ENCODE data around the gene CAMKK1.
A peak's percentile ranks its signal among the peaks of the same experiment; 100 is the strongest.

The CAMKK1 gene

GRCh38 chr17:3896108-3896967 is 3.5 kb upstream of the CAMKK1 start:
- peaks cover 7% of the 10 kb centered on the region; the same call in 1 of the 2 replicates for H3K4me1 ChIP-seq (ENCODE audit: control insufficient read depth, insufficient read depth, low read length)

DNA sequence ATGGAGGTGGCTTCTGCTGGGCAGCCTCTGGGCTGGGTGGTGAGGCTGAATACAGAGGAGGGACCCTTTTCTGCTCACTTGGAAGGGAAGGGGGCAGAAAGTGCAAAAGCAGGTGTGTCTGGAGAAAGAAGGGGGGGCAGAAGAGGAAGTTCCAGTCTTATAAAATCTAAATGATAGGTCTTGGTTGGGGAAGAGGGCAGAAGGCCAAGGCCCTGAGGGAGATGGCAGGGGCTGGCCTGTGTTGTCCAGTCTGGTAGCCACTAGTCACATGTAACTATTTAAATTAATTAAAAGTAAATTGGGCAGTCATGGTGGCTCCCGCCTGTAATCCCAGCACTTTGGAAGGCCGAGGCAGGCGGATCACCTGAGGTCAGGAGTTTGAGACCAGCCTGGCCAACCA is 2.5 kb upstream of the CAMKK1 start:
- Histone ChIP-seq H3K9me3 (ENCODE audit: control insufficient read depth, insufficient read depth, low read length) (no peaks in the 10 kb centered on the region), H3K27ac (ENCODE audit: low read length) (no peak overlapping the region), H3K4me1 (ENCODE audit: control insufficient read depth, insufficient read depth, low read length) (peaks cover 11% of the 10 kb centered on the region), H3K4me3 (ENCODE audit: low read length) (no peak overlapping the region), H3K36me3 (ENCODE audit: control insufficient read depth, insufficient read depth, low read length) (no peaks in the 10 kb centered on the region), H3K27me3 (ENCODE audit: control insufficient read depth, insufficient read depth, low read length) (no peaks in the 10 kb centered on the region)
- WGBS (ENCODE audit: insufficient coverage, insufficient read length) = no CpG with 5 or more reads among the region's 3 CpGs
- DNase-seq (ENCODE audit: low read depth, low spot score) = no peak

More at GRCh38 chr17:3896108-3896967, 3.5 kb upstream of the CAMKK1 start:
- Histone ChIP-seq H3K9me3 (ENCODE audit: control insufficient read depth, insufficient read depth, low read length) (no peaks in the 10 kb centered on the region), H3K4me3 (ENCODE audit: low read length) (no peak overlapping the region), H3K27me3 (ENCODE audit: control insufficient read depth, insufficient read depth, low read length) (no peaks in the 10 kb centered on the region), H3K36me3 (ENCODE audit: control insufficient read depth, insufficient read depth, low read length) (no peaks in the 10 kb centered on the region), H3K27ac (ENCODE audit: low read length) (no peak overlapping the region)
- DNase-seq (ENCODE audit: low read depth, low spot score) = no peak
- no CpG with 5 or more reads among the region's 15 CpGs for WGBS (ENCODE audit: insufficient coverage, insufficient read length)

GRCh38 chr17:3894911-3895343 is 2.1 kb upstream of the CAMKK1 start:
- H3K27me3 ChIP-seq (ENCODE audit: control insufficient read depth, insufficient read depth, low read length) = no peaks in the 10 kb centered on the region
- H3K4me1 ChIP-seq (ENCODE audit: control insufficient read depth, insufficient read depth, low read length) = peaks cover 13% of the 10 kb centered on the region
- DNase-seq (ENCODE audit: low read depth, low spot score) = no peak
- no CpG with 5 or more reads among the region's 2 CpGs for WGBS (ENCODE audit: insufficient coverage, insufficient read length)
- no peaks in the 10 kb centered on the region for H3K36me3 ChIP-seq (ENCODE audit: control insufficient read depth, insufficient read depth, low read length)
- H3K4me3 ChIP-seq (ENCODE audit: low read length) = no peak overlapping the region
- H3K27ac ChIP-seq (ENCODE audit: low read length) = no peak overlapping the region
- H3K9me3 ChIP-seq (ENCODE audit: control insufficient read depth, insufficient read depth, low read length) = no peaks in the 10 kb centered on the region

GRCh38 chr17:3894188-3894587 is 1.3 kb upstream of the CAMKK1 start:
- WGBS (ENCODE audit: insufficient coverage, insufficient read length) = no CpG with 5 or more reads among the region's 5 CpGs
- DNase-seq (ENCODE audit: low read depth, low spot score) = no peak
- H3K4me1 ChIP-seq (ENCODE audit: control insufficient read depth, insufficient read depth, low read length) = peaks cover 13% of the 10 kb centered on the region
- no peak overlapping the region for H3K4me3 ChIP-seq (ENCODE audit: low read length)
- H3K9me3 ChIP-seq (ENCODE audit: control insufficient read depth, insufficient read depth, low read length) = no peaks in the 10 kb centered on the region
- H3K27me3 ChIP-seq (ENCODE audit: control insufficient read depth, insufficient read depth, low read length) = no peaks in the 10 kb centered on the region
- no peak overlapping the region for H3K27ac ChIP-seq (ENCODE audit: low read length)
- no peaks in the 10 kb centered on the region for H3K36me3 ChIP-seq (ENCODE audit: control insufficient read depth, insufficient read depth, low read length)

DNA sequence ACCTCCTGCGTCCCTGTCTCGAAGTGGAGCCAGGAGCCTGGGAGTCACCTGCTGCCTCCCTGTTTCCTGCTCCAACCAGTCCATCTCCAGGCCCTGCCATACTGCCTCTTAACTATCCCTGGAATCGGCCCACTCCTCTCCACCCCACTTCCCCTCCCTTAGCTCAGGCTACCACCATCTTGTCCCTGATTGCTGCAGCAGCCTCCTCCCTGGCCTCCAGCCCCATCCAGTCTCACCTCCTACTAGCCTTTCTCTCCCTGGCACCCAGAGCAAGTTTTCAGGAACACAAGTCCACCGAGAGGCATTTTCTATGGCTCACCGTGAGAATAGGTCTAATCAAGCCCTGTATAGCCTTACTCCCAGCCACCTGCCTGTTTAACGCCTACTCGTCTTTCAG is 865 bp upstream of the CAMKK1 start:
- WGBS (ENCODE audit: insufficient coverage, insufficient read length) = no CpG with 5 or more reads among the region's 7 CpGs
- H3K27ac ChIP-seq (ENCODE audit: low read length) = no peak overlapping the region
- no peaks in the 10 kb centered on the region for H3K36me3 ChIP-seq (ENCODE audit: control insufficient read depth, insufficient read depth, low read length)
- no peak for DNase-seq (ENCODE audit: low read depth, low spot score)
- H3K27me3 ChIP-seq (ENCODE audit: control insufficient read depth, insufficient read depth, low read length) = no peaks in the 10 kb centered on the region
- H3K4me3 ChIP-seq (ENCODE audit: low read length) = peak overlapping the region; percentile 65; the same call in 1 of the 2 replicates
- H3K4me1 ChIP-seq (ENCODE audit: control insufficient read depth, insufficient read depth, low read length) = peaks cover 15% of the 10 kb centered on the region
- H3K9me3 ChIP-seq (ENCODE audit: control insufficient read depth, insufficient read depth, low read length) = no peaks in the 10 kb centered on the region

GRCh38 chr17:3892095-3892998 is 506 bp downstream of the CAMKK1 start:
- no peak overlapping the region for H3K27ac ChIP-seq (ENCODE audit: low read length)
- no peak for DNase-seq (ENCODE audit: low read depth, low spot score)

DNA sequence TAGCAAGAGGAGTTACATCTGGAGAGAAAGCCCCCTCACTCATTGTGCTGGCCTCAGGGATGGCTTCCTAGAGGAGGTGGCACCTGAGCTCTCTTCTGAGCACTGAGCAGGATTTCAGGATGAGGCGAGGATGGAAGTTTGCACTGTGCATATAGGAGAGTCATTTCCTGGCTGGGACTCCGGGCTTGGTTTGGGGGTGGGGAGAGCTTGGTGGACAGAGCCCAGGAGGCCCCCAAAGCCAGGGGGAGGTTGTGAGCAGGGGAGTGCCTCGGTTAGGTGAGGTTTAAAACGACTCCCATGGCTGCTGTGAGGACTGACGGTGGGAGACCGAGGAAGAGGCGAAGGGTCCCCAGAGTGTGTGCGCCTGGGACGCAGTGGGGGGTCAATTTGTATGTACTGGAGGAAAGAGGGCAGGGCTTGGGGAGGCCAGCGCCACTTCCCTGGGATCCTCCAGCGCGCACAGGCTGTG is 1.2 kb downstream of the CAMKK1 start:
- DNase-seq (ENCODE audit: low read depth, low spot score) = no peak
- no CpG with 5 or more reads among the region's 12 CpGs for WGBS (ENCODE audit: insufficient coverage, insufficient read length)
- no peaks in the 10 kb centered on the region for H3K9me3 ChIP-seq (ENCODE audit: control insufficient read depth, insufficient read depth, low read length)
- no peaks in the 10 kb centered on the region for H3K27me3 ChIP-seq (ENCODE audit: control insufficient read depth, insufficient read depth, low read length)
- no peak overlapping the region for H3K27ac ChIP-seq (ENCODE audit: low read length)
- peak overlapping the region; percentile 65; the same call in 1 of the 2 replicates for H3K4me3 ChIP-seq (ENCODE audit: low read length)
- H3K36me3 ChIP-seq (ENCODE audit: control insufficient read depth, insufficient read depth, low read length) = no peaks in the 10 kb centered on the region
- peaks cover 16% of the 10 kb centered on the region for H3K4me1 ChIP-seq (ENCODE audit: control insufficient read depth, insufficient read depth, low read length)

More at GRCh38 chr17:3892095-3892998, 506 bp downstream of the CAMKK1 start:
- H3K4me3 ChIP-seq (ENCODE audit: low read length) = peak overlapping the region; percentile 65; the same call in 1 of the 2 replicates
- no peaks in the 10 kb centered on the region for H3K9me3 ChIP-seq (ENCODE audit: control insufficient read depth, insufficient read depth, low read length)
- no peaks in the 10 kb centered on the region for H3K27me3 ChIP-seq (ENCODE audit: control insufficient read depth, insufficient read depth, low read length)
- WGBS (ENCODE audit: insufficient coverage, insufficient read length) = no CpG with 5 or more reads among the region's 96 CpGs
- peaks cover 16% of the 10 kb centered on the region for H3K4me1 ChIP-seq (ENCODE audit: control insufficient read depth, insufficient read depth, low read length)
- no peaks in the 10 kb centered on the region for H3K36me3 ChIP-seq (ENCODE audit: control insufficient read depth, insufficient read depth, low read length)

- no peaks in the 10 kb centered on the region for H3K27me3 ChIP-seq (ENCODE audit: control insufficient read depth, insufficient read depth, low read length)
- no peak overlapping the region for H3K27ac ChIP-seq (ENCODE audit: low read length)
- peaks cover 16% of the 10 kb centered on the region for H3K4me1 ChIP-seq (ENCODE audit: control insufficient read depth, insufficient read depth, low read length)
- no peaks in the 10 kb centered on the region for H3K9me3 ChIP-seq (ENCODE audit: control insufficient read depth, insufficient read depth, low read length)
- WGBS (ENCODE audit: insufficient coverage, insufficient read length) = no CpG with 5 or more reads among the region's 4 CpGs
- DNase-seq (ENCODE audit: low read depth, low spot score) = no peak
- H3K4me3 ChIP-seq (ENCODE audit: low read length) = no peak overlapping the region
- no peaks in the 10 kb centered on the region for H3K36me3 ChIP-seq (ENCODE audit: control insufficient read depth, insufficient read depth, low read length)
Observed at GRCh38 chr17:3890878-3891219, 2.0 kb downstream of the CAMKK1 start.

GRCh38 chr17:3890082-3890877 is 2.6 kb downstream of the CAMKK1 start:
- peaks cover 16% of the 10 kb centered on the region for H3K4me1 ChIP-seq (ENCODE audit: control insufficient read depth, insufficient read depth, low read length)

More at GRCh38 chr17:3890082-3890877, 2.6 kb downstream of the CAMKK1 start:
- Histone ChIP-seq H3K9me3 (ENCODE audit: control insufficient read depth, insufficient read depth, low read length) (no peaks in the 10 kb centered on the region), H3K4me3 (ENCODE audit: low read length) (no peak overlapping the region), H3K27me3 (ENCODE audit: control insufficient read depth, insufficient read depth, low read length) (no peaks in the 10 kb centered on the region), H3K27ac (ENCODE audit: low read length) (no peak overlapping the region), H3K36me3 (ENCODE audit: control insufficient read depth, insufficient read depth, low read length) (no peaks in the 10 kb centered on the region)
- WGBS (ENCODE audit: insufficient coverage, insufficient read length) = no CpG with 5 or more reads among the region's 22 CpGs
- no peak for DNase-seq (ENCODE audit: low read depth, low spot score)

Measured in iPS DF 6.9 (cell line).